Nephron progenitor cell (in vitro differentiated cells): ENCODE data around the gene CASQ1.

Source experiments
- DNase-seq: peaks from one replicate; pipeline ENCODE4 v3.0.0; 2021
- H3K27ac Mint-ChIP-seq: 2 replicates; pipeline ENCODE4 v1.8.0; 2021; ENCODE audit warnings: mild to moderate bottlenecking, moderate library complexity, mixed read lengths
- H3K27me3 Mint-ChIP-seq: 2 replicates; pipeline ENCODE4 v1.8.0; 2021; ENCODE audit warnings: mild to moderate bottlenecking, low read depth, mixed read lengths; ENCODE audit not compliant: poor library complexity
- H3K36me3 Mint-ChIP-seq: 2 replicates; pipeline ENCODE4 v1.8.0; 2021; ENCODE audit warnings: low read depth, mixed read lengths
- H3K4me1 Mint-ChIP-seq: 2 replicates; pipeline ENCODE4 v1.8.0; 2021; ENCODE audit warnings: mixed read lengths
- H3K4me3 Mint-ChIP-seq: 2 replicates; pipeline ENCODE4 v1.8.0; 2021; ENCODE audit warnings: mild to moderate bottlenecking, moderate library complexity, mixed read lengths
- H3K9me3 Mint-ChIP-seq: 2 replicates; pipeline ENCODE4 v1.8.0; 2021; ENCODE audit warnings: mild to moderate bottlenecking, moderate library complexity, mixed read lengths
- CTCF ChIP-seq: fragments of 200-600 bp; sonication (generic); IDR thresholded peaks from 2 replicates; pipeline ENCODE4 v1.5.0; 2021; ENCODE audit warnings: antibody characterized with exemption

CASQ1 gene

GRCh38 chr1:160206421-160207117, 16.2 kb downstream of the CASQ1 start:
- DNase-seq, result no peak
- Mint-ChIP-seq H3K9me3 (no peaks in the 10 kb centered on the region), H3K36me3 (peaks cover 5% of the 10 kb centered on the region), H3K27ac (no peak overlapping the region), H3K4me3 (peak overlapping the region; percentile 90), H3K4me1 (peaks cover 63% of the 10 kb centered on the region), H3K27me3 (peaks cover 5% of the 10 kb centered on the region)
- no peak for TF ChIP-seq CTCF

GRCh38 chr1:160207118-160207650, 16.8 kb downstream of the CASQ1 start:
- no peak for TF ChIP-seq CTCF
- H3K9me3 Mint-ChIP-seq, result no peaks in the 10 kb centered on the region
- H3K4me1 Mint-ChIP-seq, result peaks cover 65% of the 10 kb centered on the region
- DNase-seq, result no peak
- H3K36me3 Mint-ChIP-seq, result peaks cover 11% of the 10 kb centered on the region
- H3K27me3 Mint-ChIP-seq, result peaks cover 5% of the 10 kb centered on the region
- H3K4me3 Mint-ChIP-seq, result peak overlapping the region; percentile 90
- no peak overlapping the region for H3K27ac Mint-ChIP-seq

GRCh38 chr1:160207771-160208556, 17.6 kb downstream of the CASQ1 start:
- DNase-seq, result no peak
- no peaks in the 10 kb centered on the region for H3K9me3 Mint-ChIP-seq
- peak overlapping the region; percentile 65 for H3K27ac Mint-ChIP-seq
- H3K27me3 Mint-ChIP-seq, result peaks cover 3% of the 10 kb centered on the region
- peaks cover 65% of the 10 kb centered on the region for H3K4me1 Mint-ChIP-seq
- peak overlapping the region; percentile 44 for H3K4me3 Mint-ChIP-seq
- no peak for TF ChIP-seq CTCF
- peaks cover 17% of the 10 kb centered on the region for H3K36me3 Mint-ChIP-seq

GRCh38 chr1:160208557-160209320, 18.4 kb downstream of the CASQ1 start:
- no peak for DNase-seq
- no peak for TF ChIP-seq CTCF
- Mint-ChIP-seq H3K36me3 (peaks cover 22% of the 10 kb centered on the region), H3K27ac (peak overlapping the region; percentile 14), H3K4me1 (peaks cover 65% of the 10 kb centered on the region), H3K27me3 (peaks cover 3% of the 10 kb centered on the region), H3K9me3 (no peaks in the 10 kb centered on the region), H3K4me3 (peak overlapping the region; percentile 19)

GRCh38 chr1:160209321-160210046, 19.1 kb downstream of the CASQ1 start:
- Mint-ChIP-seq H3K9me3 (no peaks in the 10 kb centered on the region), H3K27me3 (peaks cover 3% of the 10 kb centered on the region), H3K36me3 (peaks cover 22% of the 10 kb centered on the region), H3K27ac (peak overlapping the region; percentile 14), H3K4me3 (peak overlapping the region; percentile 6), H3K4me1 (peaks cover 57% of the 10 kb centered on the region)
- TF ChIP-seq CTCF, result no peak
- no peak for DNase-seq
